22Rv1 (cell line): ENCODE data around the gene SURF6.

Experiments
- H3K27ac ChIP-seq: fragments of 450-650 bp; 2 replicates; pipeline ENCODE4 v1.5.1; 2017
- ZFX ChIP-seq: fragments of 450-650 bp; IDR thresholded peaks from 2 replicates; pipeline ENCODE4 v1.6.1; 2017; ENCODE audit warnings: antibody characterized with exemption, borderline replicate concordance
- TF ChIP-seq, protein P1 (sequence below): fragments of 450-650 bp; IDR thresholded peaks from 2 replicates; pipeline ENCODE4 v1.5.1; 2017; ENCODE audit warnings: mild to moderate bottlenecking

The SURF6 gene

DNA sequence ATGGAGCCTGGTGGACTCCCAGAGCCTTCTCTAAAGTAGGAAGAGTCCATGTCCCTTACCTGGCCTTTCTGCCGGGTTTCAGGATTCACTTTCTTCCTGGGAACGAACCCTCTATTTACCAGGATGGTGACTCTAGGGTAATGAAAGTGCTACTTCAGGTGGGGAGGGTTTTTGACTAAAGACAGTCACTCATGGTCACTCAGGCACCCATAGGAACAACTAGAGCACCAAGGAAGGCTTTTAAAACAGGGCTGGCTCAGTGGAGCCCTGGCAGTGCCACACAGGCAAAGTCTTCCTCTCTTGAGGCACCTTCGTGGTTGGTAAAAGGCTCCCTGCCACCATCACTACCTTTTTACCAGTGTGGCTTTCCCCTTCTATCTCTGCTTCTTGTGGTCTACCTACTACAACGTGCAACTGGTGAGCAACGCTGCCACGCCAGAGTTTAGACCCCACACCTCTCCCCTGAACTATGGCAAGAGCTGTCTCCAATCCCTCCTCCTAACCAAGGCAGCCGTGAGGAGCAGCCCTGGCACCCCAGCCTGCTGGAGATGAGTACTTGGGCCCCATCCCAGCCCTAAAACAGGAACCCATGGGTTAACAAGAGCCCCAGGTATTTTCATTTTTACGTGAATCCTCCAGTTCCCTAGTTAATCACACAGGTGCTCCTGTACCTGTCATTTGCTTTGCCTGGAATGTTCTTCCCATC, 16.8 kb upstream of the SURF6 start:
- peak overlapping the region; percentile 92 for H3K27ac ChIP-seq

DNA sequence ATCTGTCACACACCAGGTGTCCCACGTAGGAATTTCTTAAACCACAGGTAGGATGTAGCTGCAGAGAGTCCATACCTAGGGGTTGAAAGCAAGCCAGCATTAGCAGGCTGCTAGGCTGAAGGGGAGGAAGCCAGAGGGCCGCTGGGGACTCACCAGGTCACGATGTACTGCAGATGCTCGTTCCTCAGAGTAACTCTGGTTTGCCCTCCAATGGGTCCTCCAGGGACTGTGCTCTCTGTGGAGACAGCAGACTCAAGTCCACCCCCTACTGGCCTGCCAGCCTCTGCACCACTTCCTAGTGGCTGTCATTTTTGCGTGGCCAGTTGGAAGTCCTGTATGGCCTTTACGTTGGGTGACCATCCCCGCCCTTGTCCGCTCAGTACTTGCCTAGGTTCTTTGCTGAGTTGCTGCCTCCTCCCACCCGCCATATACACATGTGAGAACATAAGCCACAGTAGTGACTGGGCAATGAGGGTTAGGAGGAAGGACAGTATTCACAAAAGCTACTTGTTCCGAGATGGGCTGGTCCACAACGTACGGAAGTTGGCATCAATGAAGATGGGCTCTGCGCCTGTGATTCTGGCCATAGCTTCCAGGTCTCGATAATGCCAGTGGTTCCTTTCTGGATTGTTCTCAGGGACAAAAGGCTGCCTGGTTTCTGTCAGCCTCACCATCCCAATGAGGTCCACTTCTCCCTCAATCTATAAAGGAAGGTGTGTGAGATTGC, 16.1 kb upstream of the SURF6 start:
- H3K27ac ChIP-seq: peak overlapping the region; percentile 92
- TF ChIP-seq ZFX: no peak
- TF ChIP-seq, protein P1, sequence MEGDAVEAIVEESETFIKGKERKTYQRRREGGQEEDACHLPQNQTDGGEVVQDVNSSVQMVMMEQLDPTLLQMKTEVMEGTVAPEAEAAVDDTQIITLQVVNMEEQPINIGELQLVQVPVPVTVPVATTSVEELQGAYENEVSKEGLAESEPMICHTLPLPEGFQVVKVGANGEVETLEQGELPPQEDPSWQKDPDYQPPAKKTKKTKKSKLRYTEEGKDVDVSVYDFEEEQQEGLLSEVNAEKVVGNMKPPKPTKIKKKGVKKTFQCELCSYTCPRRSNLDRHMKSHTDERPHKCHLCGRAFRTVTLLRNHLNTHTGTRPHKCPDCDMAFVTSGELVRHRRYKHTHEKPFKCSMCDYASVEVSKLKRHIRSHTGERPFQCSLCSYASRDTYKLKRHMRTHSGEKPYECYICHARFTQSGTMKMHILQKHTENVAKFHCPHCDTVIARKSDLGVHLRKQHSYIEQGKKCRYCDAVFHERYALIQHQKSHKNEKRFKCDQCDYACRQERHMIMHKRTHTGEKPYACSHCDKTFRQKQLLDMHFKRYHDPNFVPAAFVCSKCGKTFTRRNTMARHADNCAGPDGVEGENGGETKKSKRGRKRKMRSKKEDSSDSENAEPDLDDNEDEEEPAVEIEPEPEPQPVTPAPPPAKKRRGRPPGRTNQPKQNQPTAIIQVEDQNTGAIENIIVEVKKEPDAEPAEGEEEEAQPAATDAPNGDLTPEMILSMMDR: peak; percentile 78

More for the DNA sequence above, 16.8 kb upstream of the SURF6 start:
- TF ChIP-seq ZFX: no peak
- TF ChIP-seq, protein P1: no peak

DNA sequence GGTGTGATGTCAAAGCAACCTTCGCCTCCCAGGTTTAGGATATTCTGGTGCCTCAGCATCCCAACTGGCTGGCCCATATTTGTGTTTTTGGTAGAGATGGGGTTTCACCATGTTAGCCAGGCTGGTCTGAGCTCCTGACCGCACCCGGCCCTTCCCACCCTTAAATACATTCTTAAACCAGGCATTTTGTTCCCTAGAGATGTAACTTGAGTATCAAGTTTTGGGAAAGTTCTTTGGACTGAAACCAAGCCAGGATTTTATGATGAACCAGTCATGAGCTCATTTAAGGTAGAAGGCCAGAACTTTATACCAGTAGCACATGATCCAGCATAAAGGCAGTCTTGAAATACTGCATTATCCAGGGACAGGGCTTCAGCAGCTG, 15.5 kb upstream of the SURF6 start:
- peak overlapping the region; percentile 92 for H3K27ac ChIP-seq
- no peak for TF ChIP-seq ZFX

DNA sequence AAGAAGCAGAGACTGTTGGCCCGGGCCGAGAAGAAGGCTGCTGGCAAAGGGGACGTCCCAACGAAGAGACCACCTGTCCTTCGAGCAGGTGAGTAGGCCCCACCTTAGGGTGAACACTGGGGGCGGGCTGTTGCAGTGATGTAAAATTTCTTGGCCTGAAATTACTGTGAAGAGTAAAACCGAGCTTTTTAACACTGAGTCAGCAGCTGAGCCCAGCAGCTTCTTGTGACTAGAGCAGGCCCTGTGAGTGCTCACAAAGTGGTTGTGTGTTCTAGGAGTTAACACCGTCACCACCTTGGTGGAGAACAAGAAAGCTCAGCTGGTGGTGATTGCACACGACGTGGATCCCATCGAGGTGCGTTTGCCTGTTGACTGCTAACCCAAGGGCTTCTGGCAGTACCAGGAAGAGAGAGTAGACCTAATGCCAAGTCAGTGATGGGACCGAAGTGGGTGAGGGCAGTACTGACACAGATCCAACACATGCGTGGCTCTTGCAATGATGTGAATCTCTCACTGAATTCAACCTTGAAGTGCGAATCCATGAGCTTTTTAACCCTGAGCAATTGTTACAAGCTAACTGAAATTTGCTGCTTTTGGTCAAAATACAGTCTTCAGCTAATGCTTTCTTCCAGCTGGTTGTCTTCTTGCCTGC, 14.1 kb upstream of the SURF6 start:
- TF ChIP-seq ZFX: no peak
- TF ChIP-seq, protein P1: no peak
- H3K27ac ChIP-seq: peak overlapping the region; percentile 92

DNA sequence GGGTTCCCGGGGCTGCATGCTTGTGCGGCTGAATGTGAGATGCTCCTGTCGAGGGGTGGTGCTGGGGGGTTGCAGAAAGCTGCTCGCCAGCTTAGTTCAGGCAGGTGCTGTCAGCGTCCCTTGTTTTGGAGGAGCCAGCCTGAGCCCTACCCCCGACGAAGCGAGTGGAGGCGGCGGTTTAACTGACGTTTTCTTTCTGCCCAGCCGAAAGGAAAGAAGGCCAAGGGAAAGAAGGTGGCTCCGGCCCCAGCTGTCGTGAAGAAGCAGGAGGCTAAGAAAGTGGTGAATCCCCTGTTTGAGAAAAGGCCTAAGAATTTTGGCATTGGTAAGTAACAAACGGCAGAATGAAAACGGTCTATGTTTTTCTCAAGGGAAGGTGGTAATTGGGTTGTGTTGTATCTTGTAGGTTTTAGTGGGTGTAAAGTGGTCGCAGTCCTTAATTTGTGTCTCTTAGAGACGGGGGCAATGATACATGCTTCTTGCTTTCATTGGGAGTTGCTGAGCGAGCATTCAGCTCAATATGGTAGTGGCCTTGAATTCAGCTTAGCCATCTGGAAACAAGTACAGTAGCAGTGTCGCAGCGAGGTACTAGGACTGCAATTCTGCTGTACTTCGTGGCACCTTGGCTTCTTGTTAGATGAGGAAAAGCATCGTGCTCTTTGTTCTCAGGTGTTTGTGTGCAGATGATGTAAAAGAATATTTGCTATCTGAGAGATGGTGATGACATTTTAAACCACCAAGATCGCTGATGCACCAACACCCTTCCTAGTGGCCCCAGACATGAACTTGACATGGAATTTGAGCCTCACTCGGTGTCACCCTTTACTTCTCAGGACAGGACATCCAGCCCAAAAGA, 13.0 kb upstream of the SURF6 start:
- peak overlapping the region; percentile 92 for H3K27ac ChIP-seq
- TF ChIP-seq ZFX: no peak
- TF ChIP-seq, protein P1: no peak

DNA sequence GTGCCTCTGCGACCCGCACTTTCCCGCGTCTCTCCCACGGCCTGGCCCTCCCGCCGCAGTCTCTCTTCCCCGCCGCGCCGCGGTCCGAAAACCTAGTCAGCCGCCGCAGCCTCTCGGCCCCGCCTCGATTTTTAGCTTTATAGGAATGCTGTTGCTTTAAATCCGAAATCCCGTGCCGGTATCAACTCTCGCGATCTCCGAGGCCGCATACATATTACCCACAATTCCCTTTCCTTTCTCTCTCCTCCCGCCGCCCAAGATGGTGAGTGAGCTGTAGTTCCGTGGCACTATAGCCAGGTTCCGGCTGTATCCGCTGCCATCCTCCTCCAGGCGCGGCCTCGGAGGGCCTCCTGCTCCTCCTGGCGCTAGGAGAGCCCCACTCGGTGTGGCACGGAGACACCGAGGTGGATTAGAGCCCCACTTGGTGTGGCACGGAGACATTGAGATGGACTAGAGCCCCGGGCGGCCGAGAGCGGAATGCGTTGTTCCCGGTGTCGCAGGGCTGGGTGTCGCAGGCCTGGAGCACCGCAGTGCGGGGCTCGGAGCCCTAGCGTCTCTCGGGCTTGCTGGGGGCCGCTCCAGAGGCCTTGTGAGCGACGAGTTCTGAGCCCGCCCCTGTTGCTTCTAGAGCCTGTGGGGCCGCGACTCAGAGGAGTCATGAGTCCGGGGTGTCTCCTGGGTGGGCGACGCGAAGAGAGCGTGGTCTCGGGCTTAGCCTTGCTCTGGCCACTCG, 12.2 kb upstream of the SURF6 start, which contains the start of the genes MED22 and RPL7A:
Gene MED22 (minus strand): TSS at position 147 of the 733 bp plus-strand sequence. CDS start 1,469 bp downstream, outside the sequence.
Gene RPL7A (plus strand): TSS at position 234 of the 733 bp plus-strand sequence. CDS start 26 bp downstream, at position 260.
- TF ChIP-seq ZFX: no peak
- TF ChIP-seq, protein P1: no peak
- peak within 1 kb of the TSS; percentile 92 for H3K27ac ChIP-seq
